H9 (cell line): ENCODE data around the gene KCNK10. TPM values are rescaled to one million over a fixed set of nuclear protein-coding genes. Genes with fewer than 3 reads are reported as not detected.

Source experiments
- DNase-seq: peaks from one replicate; pipeline ENCODE4 v3.0.0-alpha.2; 2017
- H2AFZ ChIP-seq: one replicate; pipeline ENCODE4 v1.6.1; 2013; ENCODE audit warnings: mild to moderate bottlenecking, low read length, control low read depth, moderate library complexity
- H2AK5ac ChIP-seq: 2 replicates; pipeline ENCODE4 v1.6.1; 2013; ENCODE audit warnings: low read length, control low read depth, mixed read lengths; ENCODE audit not compliant: insufficient read length
- H2BK120ac ChIP-seq: one replicate; pipeline ENCODE4 v1.6.1; 2013; ENCODE audit warnings: low read depth, mild to moderate bottlenecking, low read length, control low read depth, inconsistent platforms; ENCODE audit not compliant: poor library complexity, severe bottlenecking
- H2BK12ac ChIP-seq: 2 replicates; pipeline ENCODE4 v1.6.1; 2013; ENCODE audit warnings: low read length, control low read depth, mixed read lengths, low read depth; ENCODE audit not compliant: insufficient read length
- H2BK15ac ChIP-seq: 2 replicates; pipeline ENCODE4 v1.6.1; 2013; ENCODE audit warnings: low read depth, low read length, control low read depth
- H2BK20ac ChIP-seq: one replicate; pipeline ENCODE4 v1.6.1; 2013; ENCODE audit warnings: low read depth, mild to moderate bottlenecking, low read length, control low read depth, inconsistent platforms; ENCODE audit not compliant: poor library complexity, severe bottlenecking
- H2BK5ac ChIP-seq: 2 replicates; pipeline ENCODE4 v1.6.1; 2013; ENCODE audit warnings: low read length, control low read depth, mixed read lengths; ENCODE audit not compliant: insufficient read length
- H3K14ac ChIP-seq: 2 replicates; pipeline ENCODE4 v1.6.1; 2013; ENCODE audit warnings: low read length, control low read depth; ENCODE audit not compliant: insufficient read depth
- H3K18ac ChIP-seq: 2 replicates; pipeline ENCODE4 v1.6.1; 2013; ENCODE audit warnings: low read depth, mild to moderate bottlenecking, mixed read lengths, low read length, control low read depth; ENCODE audit not compliant: insufficient read length
- H3K23ac ChIP-seq: 2 replicates; pipeline ENCODE4 v1.6.1; 2013; ENCODE audit warnings: low read length, control low read depth, mixed read lengths, low read depth; ENCODE audit not compliant: insufficient read length
- H3K23me2 ChIP-seq: 2 replicates; pipeline ENCODE4 v1.6.1; 2013; ENCODE audit warnings: low read depth, mild to moderate bottlenecking, mixed read lengths, low read length, control low read depth; ENCODE audit not compliant: insufficient read length, poor library complexity, severe bottlenecking
- H3K27ac ChIP-seq: 2 replicates; pipeline ENCODE4 v1.5.1; 2013; ENCODE audit warnings: low read length, control low read depth, mixed read lengths, low read depth; ENCODE audit not compliant: insufficient read length
- H3K27me3 ChIP-seq: 2 replicates; pipeline ENCODE4 v1.6.1; 2013; ENCODE audit warnings: low read length, control low read depth, inconsistent platforms; ENCODE audit not compliant: insufficient read depth
- H3K4ac ChIP-seq: 2 replicates; pipeline ENCODE4 v1.6.1; 2013; ENCODE audit warnings: low read depth, mild to moderate bottlenecking, control low read depth, inconsistent platforms, low read length, moderate library complexity
- H3K4me1 ChIP-seq: 2 replicates; pipeline ENCODE4 v1.6.1; 2013; ENCODE audit warnings: low read length, control low read depth, inconsistent platforms; ENCODE audit not compliant: insufficient read depth
- H3K4me2 ChIP-seq: 2 replicates; pipeline ENCODE4 v1.6.1; 2013; ENCODE audit warnings: low read length, control low read depth, mixed read lengths; ENCODE audit not compliant: insufficient read length, insufficient read depth
- H3K56ac ChIP-seq: 2 replicates; pipeline ENCODE4 v1.6.1; 2013; ENCODE audit warnings: low read depth, mild to moderate bottlenecking, mixed read lengths, low read length, control low read depth; ENCODE audit not compliant: insufficient read length
- H3K79me1 ChIP-seq: 2 replicates; pipeline ENCODE4 v1.6.1; 2013; ENCODE audit warnings: low read depth, mild to moderate bottlenecking, moderate library complexity, low read length, control low read depth, inconsistent platforms; ENCODE audit not compliant: insufficient read depth, poor library complexity, severe bottlenecking
- H3K79me2 ChIP-seq: 2 replicates; pipeline ENCODE4 v1.6.1; 2013; ENCODE audit warnings: low read length, control low read depth, inconsistent platforms; ENCODE audit not compliant: insufficient read depth
- H3K9ac ChIP-seq: 2 replicates; pipeline ENCODE4 v1.6.1; 2013; ENCODE audit warnings: low read length, control low read depth, mixed read lengths; ENCODE audit not compliant: insufficient read length; ENCODE audit errors: extremely low read depth
- H3K9me3 ChIP-seq: one replicate; pipeline ENCODE4 v1.6.1; 2013; ENCODE audit warnings: low read depth, low read length, inconsistent platforms; ENCODE audit not compliant: control insufficient read depth
- H3T11ph ChIP-seq: one replicate; pipeline ENCODE4 v1.6.1; 2013; ENCODE audit warnings: mild to moderate bottlenecking, low read length, control low read depth, inconsistent platforms
- H4K20me1 ChIP-seq: one replicate; pipeline ENCODE4 v1.6.1; 2013; ENCODE audit not compliant: control insufficient read depth, insufficient read length, insufficient read depth
- H4K5ac ChIP-seq: 2 replicates; pipeline ENCODE4 v1.6.1; 2013; ENCODE audit warnings: low read depth, mild to moderate bottlenecking, mixed read lengths, low read length, control low read depth; ENCODE audit not compliant: insufficient read length
- H4K8ac ChIP-seq: replicated peaks from 2 replicates; pipeline ENCODE4 v1.6.1; 2013; ENCODE audit warnings: low read length, control low read depth, mixed read lengths, low read depth; ENCODE audit not compliant: insufficient read length
- H4K91ac ChIP-seq: 2 replicates; pipeline ENCODE4 v1.6.1; 2013; ENCODE audit warnings: low read depth, mild to moderate bottlenecking, moderate library complexity, mixed read lengths, low read length, control low read depth; ENCODE audit not compliant: insufficient read length
- H3K27ac Mint-ChIP-seq, 3 experiments: 2 replicates in 2 of 3; 3 replicates in 1 of 3; pipeline ENCODE4 v1.8.0; 2020 to 2021; ENCODE audit warnings: mixed read lengths in 3 of 3, mild to moderate bottlenecking in 1 of 3, moderate library complexity in 1 of 3
- H3K27me3 Mint-ChIP-seq: 2 replicates; pipeline ENCODE4 v1.8.0; 2021; ENCODE audit warnings: low read depth, mild to moderate bottlenecking, moderate library complexity, mixed read lengths
- H3K36me3 Mint-ChIP-seq, 3 experiments: 2 replicates in 2 of 3; 3 replicates in 1 of 3; pipeline ENCODE4 v1.8.0; 2020 to 2021; ENCODE audit warnings: low read depth in 3 of 3, mixed read lengths in 3 of 3; ENCODE audit not compliant: insufficient read depth in 1 of 3
- H3K4me1 Mint-ChIP-seq, 2 experiments: 2 replicates each; pipeline ENCODE4 v1.8.0; 2020; ENCODE audit warnings: mixed read lengths in 2 of 2
- H3K4me3 Mint-ChIP-seq, 2 experiments: 2 replicates in 1 of 2; 3 replicates in 1 of 2; pipeline ENCODE4 v1.8.0; 2020 to 2021; ENCODE audit warnings: mild to moderate bottlenecking in 2 of 2, mixed read lengths in 2 of 2, moderate library complexity in 1 of 2
- H3K9me3 Mint-ChIP-seq, 2 experiments: 2 replicates in 1 of 2; 3 replicates in 1 of 2; pipeline ENCODE4 v1.8.0; 2020; ENCODE audit warnings: mild to moderate bottlenecking in 2 of 2, mixed read lengths in 2 of 2, moderate library complexity in 1 of 2
- CTCF ChIP-seq: fragments of 200-600 bp; sonication (generic); conservative IDR thresholded peaks from 3 replicates; pipeline ENCODE4 v1.8.0; 2021; ENCODE audit warnings: antibody characterized with exemption, mild to moderate bottlenecking
- WGBS: extraction: QIAGEN DNeasy Blood & Tissue Kit; methylation state at CpG from one replicate; pipeline ENCODE4 v1.1.7; 2013; ENCODE audit warnings: missing lambda C conversion rate, low lambda C conversion rate, mixed read lengths; ENCODE audit not compliant: insufficient read length; ENCODE audit errors: extremely low coverage; 5-methylcytosine and 5-hydroxymethylcytosine counted together
- total RNA-seq: library from RNA; stranded (reverse); gene quantifications from 2 replicates; pipeline ENCODE4 v1.2.1, GENCODE V29; 2021

Gene KCNK10
- total RNA-seq, 1 experiment from 2014 or later = 0.33 TPM

- Histone ChIP-seq H2BK120ac (no peak overlapping the region), H2AFZ (no peak overlapping the region), H4K5ac (no peak overlapping the region), H3K79me2 (no peaks in the 10 kb centered on the region), H3K4me1 (no peaks in the 10 kb centered on the region), H3K4ac (no peak overlapping the region), H3K27me3 (peaks cover 2% of the 10 kb centered on the region; the same call in 1 of the 2 replicates), H3K14ac (no peak overlapping the region), H2AK5ac (no peak overlapping the region), H3K9me3 (no peaks in the 10 kb centered on the region), H3K4me2 (no peak overlapping the region), H3T11ph (no peak overlapping the region), H2BK15ac (no peak overlapping the region), H2BK5ac (no peak overlapping the region), H3K27ac (no peak overlapping the region), H3K23me2 (no peaks in the 10 kb centered on the region), H2BK20ac (no peak overlapping the region), H3K79me1 (no peaks in the 10 kb centered on the region), H3K9ac (no peak overlapping the region), H3K23ac (no peak overlapping the region), H3K56ac (no peak overlapping the region), H4K91ac (no peak overlapping the region), H4K20me1 (no peaks in the 10 kb centered on the region), H2BK12ac (no peak overlapping the region), H3K18ac (no peak overlapping the region), H4K8ac (no peak overlapping the region)
- no CpG with 5 or more reads among the region's 4 CpGs for WGBS
- Mint-ChIP-seq H3K9me3 (peaks cover 0 to 10% of the 10 kb centered on the region in 2 experiments; a peak in 3 of 5 replicates), H3K27ac (no peak overlapping the region), H3K36me3 (peaks cover 0 to 4% (median 0%) of the 10 kb centered on the region in 3 experiments; a peak in 2 of 7 replicates), H3K4me1 (no peaks in the 10 kb centered on the region), H3K27me3 (peaks cover 4% of the 10 kb centered on the region), H3K4me3 (no peak overlapping the region)
- no peak for TF ChIP-seq CTCF
- no peak for DNase-seq
These were observed 13.0 kb downstream of the KCNK10 start for GRCh38 chr14:88310021-88310420.
